ENCODE data around the gene SPR.

SPR gene

GRCh38 chr2:72916743-72917137 lies 29.5 kb downstream of the SPR start:
- peak; percentile 53 for DNase-seq

DNA sequence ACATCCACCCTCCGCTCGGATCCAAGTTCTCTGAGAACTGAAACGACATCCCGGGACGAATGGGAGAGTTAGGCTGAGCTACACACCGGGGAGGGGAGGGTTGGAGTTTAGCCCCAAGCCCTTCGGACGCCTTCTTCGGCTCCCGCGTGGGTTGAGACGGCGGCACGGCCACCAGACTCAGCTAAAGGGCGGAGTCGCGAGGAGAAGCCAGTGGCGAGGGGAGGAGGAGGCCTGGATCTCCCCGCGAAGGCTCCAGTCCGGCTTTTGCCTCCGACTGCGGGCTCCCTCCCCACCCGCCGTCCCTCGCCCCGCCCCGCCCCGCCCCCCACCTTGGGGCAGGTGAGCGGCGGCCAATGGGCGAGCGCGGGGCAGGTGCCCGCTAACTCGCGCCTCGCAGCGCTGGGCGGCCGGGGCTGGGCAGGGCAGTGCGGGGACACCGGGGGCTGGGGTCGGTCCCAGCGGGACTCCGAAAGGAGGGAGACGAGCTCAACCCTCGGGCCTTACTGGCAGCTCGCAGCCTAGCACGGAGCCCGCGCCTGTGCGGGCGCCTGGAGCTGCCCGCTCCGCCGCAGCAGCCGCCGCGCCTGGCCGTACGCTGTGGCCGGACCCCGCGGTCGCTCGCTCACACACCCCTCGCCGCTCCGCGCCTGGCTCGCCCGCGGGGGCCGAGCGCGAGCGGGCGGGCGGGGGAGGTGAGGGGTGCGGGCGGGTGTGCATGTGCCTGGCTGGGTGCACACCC lies 30.1 kb downstream of the SPR start, which contains the start of gene EMX1:
Gene EMX1 (plus strand): TSS at position 382 of the 739 bp plus-strand sequence. CDS start 334 bp downstream, at position 716.
- peak; percentile 89 for DNase-seq

DNA sequence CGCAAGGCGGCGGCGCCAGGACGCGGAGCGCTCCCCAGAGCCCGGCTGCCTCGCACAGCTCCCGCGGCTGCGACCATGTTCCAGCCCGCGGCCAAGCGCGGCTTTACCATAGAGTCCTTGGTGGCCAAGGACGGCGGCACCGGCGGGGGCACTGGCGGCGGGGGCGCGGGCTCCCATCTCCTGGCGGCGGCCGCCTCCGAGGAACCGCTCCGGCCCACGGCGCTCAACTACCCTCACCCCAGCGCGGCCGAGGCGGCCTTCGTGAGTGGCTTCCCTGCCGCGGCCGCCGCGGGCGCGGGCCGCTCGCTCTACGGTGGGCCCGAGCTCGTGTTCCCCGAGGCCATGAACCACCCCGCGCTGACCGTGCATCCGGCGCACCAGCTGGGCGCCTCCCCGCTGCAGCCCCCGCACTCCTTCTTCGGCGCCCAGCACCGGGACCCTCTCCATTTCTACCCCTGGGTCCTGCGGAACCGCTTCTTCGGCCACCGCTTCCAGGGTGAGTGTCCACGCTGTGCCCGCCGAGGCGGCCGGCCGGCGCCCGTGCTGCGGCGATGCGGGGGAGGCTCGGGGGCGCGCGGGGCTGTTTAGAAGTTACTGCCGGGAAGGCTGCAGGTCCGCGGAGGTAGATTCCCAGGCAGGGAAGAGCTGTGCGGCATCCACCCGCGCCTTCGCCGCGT lies 30.8 kb downstream of the SPR start:
- no peak for DNase-seq

DNA sequence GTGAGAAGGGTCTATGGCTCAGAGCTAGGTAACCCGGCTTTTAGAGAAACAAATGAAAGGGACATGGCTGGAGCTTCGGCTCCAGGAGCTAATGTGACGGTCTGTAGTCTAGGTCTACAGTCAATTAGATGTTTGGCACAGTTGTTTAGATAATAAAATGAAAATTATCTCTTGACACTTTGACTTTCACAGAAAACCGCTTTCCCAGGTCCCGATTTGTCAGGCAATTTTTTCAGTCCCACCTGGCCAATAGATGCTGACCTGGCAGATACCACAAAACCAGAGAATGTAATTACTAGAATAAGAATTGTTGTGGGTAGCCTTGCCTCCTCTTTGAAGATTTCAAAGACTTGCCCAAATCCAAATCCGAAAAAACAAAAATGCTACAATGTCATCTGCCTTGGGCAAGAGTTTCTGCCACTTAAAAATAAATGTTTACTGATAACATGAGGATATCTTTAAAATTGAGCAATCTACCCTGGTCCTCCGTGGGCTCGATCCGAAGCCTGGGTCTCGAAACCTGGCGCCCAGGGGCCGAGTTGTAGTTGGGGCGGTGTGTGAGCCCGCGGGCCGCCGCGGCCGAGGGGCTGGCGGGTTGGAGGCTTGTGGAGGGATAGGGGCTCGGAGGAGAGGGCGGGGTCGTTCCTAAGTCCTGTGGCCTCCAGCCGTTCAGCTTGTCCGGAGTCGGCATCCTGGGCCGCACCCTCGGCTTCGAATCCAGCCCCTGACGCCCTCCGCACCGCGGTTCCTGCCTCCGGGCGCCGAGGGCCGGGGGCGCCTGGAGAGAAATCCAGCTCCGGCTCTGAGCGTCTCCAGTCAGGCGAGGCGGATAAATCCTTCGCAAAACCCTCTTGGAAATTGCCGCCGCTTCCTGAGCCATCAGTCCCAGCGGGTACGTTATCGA lies 32.5 kb downstream of the SPR start:
- no peak for DNase-seq

GRCh38 chr2:72920318-72921087 lies 33.3 kb downstream of the SPR start:
- DNase-seq: no peak

DNA sequence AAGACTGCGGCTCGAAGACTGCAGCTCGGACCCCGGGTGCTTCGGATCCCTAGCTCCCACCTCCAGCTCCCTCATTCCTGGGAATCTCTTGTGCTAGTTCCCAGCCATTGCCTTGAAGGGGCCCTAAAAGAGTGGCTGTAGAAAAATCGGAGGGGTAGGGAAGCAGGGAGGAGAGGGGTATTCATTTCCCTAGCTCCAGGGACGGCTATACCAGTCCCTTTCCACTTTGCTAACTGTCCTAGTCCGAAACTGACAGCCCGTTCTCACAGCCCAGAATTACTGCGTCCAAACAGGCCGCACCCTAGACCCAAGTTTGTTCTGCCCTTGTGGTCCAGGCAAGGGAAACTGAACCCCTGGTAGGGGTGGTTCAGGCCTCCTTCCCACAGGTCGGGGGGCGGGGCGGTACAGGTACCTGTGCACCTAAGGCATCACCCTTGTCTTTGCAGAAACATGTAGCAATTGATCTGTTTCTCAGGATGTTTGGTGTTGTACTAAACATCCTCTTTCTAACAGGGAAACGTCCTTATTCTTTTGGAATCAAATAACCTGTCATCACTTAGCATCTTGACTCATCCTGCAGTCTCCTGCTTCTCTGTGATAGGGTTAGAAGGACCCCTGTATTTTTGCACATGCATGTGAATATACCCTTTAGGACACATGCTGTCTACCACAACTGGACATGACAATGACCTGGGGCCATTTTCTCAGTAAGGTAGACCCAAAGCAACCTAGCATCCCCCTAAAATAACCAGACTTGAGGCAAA lies 34.1 kb downstream of the SPR start:
- DNase-seq: no peak

DNA sequence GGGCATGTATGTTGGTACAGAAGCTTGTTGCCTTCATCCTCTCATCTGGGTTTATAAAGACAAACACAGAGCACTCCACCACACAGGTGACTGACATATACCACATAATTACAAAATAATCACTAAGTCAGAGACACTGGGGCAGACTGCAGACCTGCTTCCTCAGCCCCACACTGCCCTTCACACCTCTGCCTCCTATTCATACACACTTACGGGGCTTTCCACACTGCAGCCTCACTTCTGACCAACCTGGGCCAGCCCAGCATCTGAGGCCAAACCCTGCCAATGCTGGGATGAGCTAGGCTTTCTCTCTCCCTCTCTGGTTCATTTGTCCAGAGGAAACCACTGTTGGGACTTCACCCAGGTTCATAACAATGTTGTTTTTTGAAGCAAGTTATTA lies 34.6 kb downstream of the SPR start:
- DNase-seq: no peak

GRCh38 chr2:72923833-72924352 lies 36.7 kb downstream of the SPR start:
- DNase-seq: no peak

DNA sequence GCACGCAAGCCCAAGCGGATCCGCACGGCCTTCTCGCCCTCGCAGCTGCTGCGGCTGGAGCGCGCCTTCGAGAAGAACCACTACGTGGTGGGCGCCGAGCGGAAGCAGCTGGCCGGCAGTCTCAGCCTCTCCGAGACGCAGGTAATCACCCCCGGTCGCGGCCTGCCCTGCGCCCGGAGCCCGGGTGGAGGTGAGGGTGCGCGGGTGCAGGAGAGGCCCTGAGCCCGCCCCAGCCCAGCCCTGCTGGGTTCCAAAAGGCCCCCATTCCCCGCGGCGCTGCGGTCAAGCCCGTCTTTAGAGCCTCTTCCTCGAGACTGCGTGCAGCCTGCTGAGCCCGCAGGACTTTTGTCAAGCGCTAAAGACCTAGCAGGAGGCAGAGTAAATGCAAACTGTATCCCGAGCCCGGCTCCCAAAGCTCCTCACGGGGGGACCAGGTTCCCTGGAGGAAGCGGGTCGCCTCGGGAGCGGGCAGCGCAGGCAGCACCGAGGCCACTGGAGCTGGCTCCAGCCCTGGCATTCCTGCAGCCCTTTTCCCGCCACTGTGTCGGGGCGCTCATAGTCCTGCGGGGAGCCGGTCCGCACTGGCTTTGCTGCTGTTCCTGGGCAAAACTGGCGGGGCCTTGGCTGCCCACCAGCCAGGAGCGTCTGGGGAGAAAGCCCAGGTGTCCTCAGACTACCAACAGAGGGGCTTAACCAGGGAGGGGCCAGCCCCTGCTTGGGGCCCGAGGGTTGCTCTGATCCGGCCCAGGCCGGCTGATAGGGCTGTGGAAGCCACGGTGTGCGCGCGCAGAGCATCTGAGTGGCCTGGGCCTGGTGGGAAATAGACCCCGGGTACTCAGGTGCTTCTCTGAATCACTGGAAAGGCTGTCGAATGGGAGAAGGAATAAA lies 37.4 kb downstream of the SPR start:
- DNase-seq: no peak

DNA sequence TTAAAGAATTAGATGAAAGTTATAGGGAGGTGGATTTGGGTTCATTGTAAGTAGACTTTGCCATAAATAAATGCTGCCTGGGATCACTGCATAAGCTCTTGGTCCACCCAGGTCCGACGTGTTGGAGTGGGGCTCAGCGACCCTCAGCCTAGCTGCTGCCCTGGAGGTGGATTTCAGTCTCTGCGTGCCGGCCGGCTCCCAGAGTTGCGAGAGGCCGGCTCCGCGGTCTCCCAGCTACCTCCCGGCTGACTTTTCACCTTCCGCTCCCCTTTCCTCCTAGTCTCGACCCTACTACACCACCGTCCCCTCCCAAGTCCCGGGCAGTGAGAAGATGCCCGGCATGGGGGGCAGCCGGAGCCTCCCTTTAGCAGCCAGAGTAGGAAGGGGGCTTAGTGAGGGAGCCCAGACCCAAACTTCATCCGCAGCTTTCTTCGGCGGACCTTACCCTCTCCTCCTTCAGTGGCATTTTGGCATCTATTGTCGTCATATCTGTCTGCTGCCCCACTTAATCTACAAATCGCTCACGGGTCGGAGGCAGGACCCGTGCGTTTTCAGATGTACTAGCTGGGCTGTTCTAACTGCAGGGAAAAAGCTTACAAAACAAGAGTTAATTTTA lies 38.2 kb downstream of the SPR start:
- DNase-seq: no peak

DNA sequence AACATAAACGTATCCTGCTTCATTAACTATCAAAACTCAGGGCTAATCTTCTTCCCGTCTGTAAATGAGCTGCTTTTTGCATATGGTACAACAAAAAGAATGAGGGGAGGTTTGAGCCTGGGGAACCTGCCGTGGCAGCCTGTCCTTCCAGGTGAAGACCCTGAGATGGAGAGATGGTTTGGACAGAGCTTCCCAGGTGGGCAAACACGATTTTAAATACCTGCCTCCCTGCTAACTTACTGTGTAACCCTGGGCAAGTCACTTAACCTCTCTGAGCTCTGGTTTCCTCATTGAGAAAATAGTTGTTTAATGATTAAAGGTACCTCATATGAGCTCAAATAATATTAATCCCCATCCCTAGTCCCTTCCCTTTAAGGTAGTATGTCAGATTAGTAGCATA lies 39.2 kb downstream of the SPR start:
- no peak for DNase-seq

GRCh38 chr2:72926811-72927465 lies 39.7 kb downstream of the SPR start:
- DNase-seq: no peak

- no peak for DNase-seq
Measured at GRCh38 chr2:72927619-72928550, 40.7 kb downstream of the SPR start.

- DNase-seq: no peak
Measured at GRCh38 chr2:72929010-72929409, 41.8 kb downstream of the SPR start.

DNA sequence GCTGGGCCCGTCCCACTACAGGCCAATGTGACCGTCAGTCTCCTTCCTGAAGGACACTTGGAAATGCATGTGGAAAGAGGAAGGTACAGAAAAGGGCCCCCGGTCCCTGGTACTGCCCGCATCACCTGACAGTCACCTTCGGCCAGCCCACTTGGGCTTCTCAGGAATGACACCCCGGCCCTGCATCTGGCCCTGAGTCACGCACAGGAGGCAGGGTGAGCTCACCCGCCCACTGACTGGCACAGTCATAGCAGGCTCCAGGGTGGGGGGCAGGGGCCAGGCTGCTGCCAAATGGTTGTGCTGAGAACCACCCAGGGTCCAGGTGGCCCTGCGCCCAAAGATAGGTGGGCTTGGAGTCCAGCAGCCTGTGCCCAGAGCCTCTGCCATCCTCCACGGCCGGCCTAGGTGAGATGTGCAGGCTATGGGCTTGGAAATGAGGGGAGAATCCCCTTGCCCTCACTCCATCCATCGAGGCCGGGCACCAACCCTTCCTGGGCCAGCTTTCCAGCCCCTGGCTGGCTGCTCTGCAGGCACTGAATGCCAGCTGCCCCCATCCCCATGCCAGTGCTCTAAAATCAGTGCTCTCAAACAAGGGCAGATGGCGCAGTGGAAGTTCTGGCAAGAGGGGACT lies 44.2 kb downstream of the SPR start:
- no peak for DNase-seq

DNA sequence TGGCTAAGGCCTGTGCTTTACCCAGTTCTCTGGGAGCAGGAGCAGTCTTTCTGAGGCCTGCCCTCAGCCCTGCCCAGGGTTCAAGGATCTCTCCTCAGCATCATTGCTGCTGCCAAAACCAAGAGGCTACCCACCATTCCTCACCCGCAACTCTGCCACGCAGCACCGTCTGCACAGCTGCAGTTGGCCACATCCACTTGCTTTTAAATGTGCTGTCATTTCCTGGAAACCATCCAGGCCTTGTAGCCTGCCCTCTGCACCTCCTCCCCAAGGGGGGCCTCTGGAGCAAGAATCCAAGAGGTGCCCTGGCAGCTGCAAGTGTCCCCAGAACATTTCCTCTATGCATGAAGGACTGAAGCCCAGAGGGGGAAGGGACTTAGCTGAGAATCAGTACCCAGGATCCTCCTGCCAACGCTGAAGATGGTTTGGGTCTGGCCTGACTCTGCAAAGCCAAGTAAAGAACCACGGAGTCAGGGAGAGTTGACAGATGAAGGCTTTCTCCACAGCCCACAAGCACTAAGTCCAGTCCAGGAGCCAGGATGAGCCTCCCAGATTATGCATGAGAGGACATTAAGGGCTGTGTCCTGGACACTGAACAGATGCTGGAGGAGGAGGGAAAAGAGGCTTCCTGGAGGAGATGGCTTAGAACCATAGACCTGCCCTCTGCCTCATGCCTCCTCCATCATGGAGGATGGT lies 45.0 kb downstream of the SPR start:
- no peak for DNase-seq

DNA sequence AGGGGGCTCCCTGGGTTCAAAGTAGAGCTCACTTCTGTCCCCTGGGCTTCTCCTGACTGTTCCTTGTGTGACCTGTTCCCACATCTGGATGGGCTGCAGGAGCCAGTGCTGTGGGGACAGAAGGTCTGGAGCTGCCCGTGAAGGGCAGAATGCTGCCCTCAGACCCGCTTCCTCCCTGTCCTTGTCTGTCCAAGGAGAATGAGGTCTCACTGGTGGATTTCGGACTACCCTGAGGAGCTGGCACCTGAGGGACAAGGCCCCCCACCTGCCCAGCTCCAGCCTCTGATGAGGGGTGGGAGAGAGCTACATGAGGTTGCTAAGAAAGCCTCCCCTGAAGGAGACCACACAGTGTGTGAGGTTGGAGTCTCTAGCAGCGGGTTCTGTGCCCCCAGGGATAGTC lies 45.6 kb downstream of the SPR start:
- DNase-seq: no peak
